NB4 (cell line): ENCODE results near the gene FAM171A1.

Source experiments
- DNase-seq: peaks from one replicate; pipeline ENCODE4 v3.0.0; 2010; ENCODE audit warnings: low read depth
- H3K4me3 ChIP-seq: one replicate; pipeline ENCODE4 v1.5.1; 2011; ENCODE audit warnings: mild to moderate bottlenecking, low read depth, low read length, moderate library complexity
- CTCF ChIP-seq: IDR thresholded peaks from one replicate; pipeline ENCODE4 v1.5.1; 2012; ENCODE audit warnings: low read depth, low read length
- MAX ChIP-seq: IDR thresholded peaks from 2 replicates; pipeline ENCODE4 v1.6.1; 2011; ENCODE audit warnings: low read depth, low read length
- MYC ChIP-seq: IDR thresholded peaks from 2 replicates; pipeline ENCODE4 v1.6.1; 2011; ENCODE audit warnings: low read depth, low read length
- POLR2A ChIP-seq: IDR thresholded peaks from 2 replicates; pipeline ENCODE4 v1.6.1; 2011; ENCODE audit warnings: mild to moderate bottlenecking; ENCODE audit not compliant: insufficient read length; ENCODE audit errors: extremely low read depth

Gene FAM171A1

GRCh38 chr10:15296701-15297100 lies 74.4 kb downstream of the FAM171A1 start:
- no peak for DNase-seq
- no peak overlapping the region for H3K4me3 ChIP-seq
- no peak for TF ChIP-seq MAX
- no peak for TF ChIP-seq MYC

GRCh38 chr10:15295537-15296325 lies 75.4 kb downstream of the FAM171A1 start:
- no peak overlapping the region for H3K4me3 ChIP-seq
- no peak for DNase-seq
- TF ChIP-seq MYC (no peak), MAX (no peak), POLR2A (no peak), CTCF (no peak)

- DNase-seq: no peak
- no peak for TF ChIP-seq MAX
- TF ChIP-seq MYC: no peak
- no peak for TF ChIP-seq CTCF
- no peak for TF ChIP-seq POLR2A
- H3K4me3 ChIP-seq: no peak overlapping the region
Measured at GRCh38 chr10:15293862-15294842, 76.9 kb downstream of the FAM171A1 start.

- no peak for DNase-seq
- H3K4me3 ChIP-seq: no peak overlapping the region
- TF ChIP-seq MYC: no peak
- TF ChIP-seq CTCF: no peak
- TF ChIP-seq POLR2A: no peak
- TF ChIP-seq MAX: no peak
Measured at GRCh38 chr10:15290671-15291070, 80.4 kb downstream of the FAM171A1 start.

GRCh38 chr10:15290150-15290549 lies 80.9 kb downstream of the FAM171A1 start:
- TF ChIP-seq MAX (no peak), MYC (no peak), CTCF (no peak), POLR2A (no peak)
- no peak overlapping the region for H3K4me3 ChIP-seq
- DNase-seq: no peak

GRCh38 chr10:15280974-15281373 lies 90.1 kb downstream of the FAM171A1 start:
- DNase-seq: no peak
- H3K4me3 ChIP-seq: no peak overlapping the region
- no peak for TF ChIP-seq POLR2A
- no peak for TF ChIP-seq MAX
- TF ChIP-seq MYC: no peak
- TF ChIP-seq CTCF: no peak
